Natural killer cell (primary cell): Measurements from ENCODE around the gene PTPRN2. TPM values are rescaled to one million over a fixed set of nuclear protein-coding genes. Genes with fewer than 3 reads are reported as not detected.

ENCODE experiments used
- ATAC-seq, 3 donors: fragments of 150-1000 bp in 2 of 3; fragments of 200-7000 bp in 1 of 3; cut with Tn5 transposase; 1 replicate in 1 of 3; 2 replicates in 2 of 3; pipeline ENCODE4 v1.10.0; 2021; ENCODE audit warnings: mild to moderate bottlenecking in 2 of 3, moderate library complexity in 2 of 3
- DNase-seq, 2 donors: peaks; one replicate each; pipeline versions ENCODE4 v3.0.0 to v3.0.0-alpha.2; 2013 to 2021; ENCODE audit warnings: mixed read lengths in 1 of 2
- H3K27ac ChIP-seq: one replicate; pipeline ENCODE4 v1.5.1; 2013; ENCODE audit warnings: mild to moderate bottlenecking, low read length
- H3K27me3 ChIP-seq: one replicate; pipeline ENCODE4 v1.6.1; 2013; ENCODE audit warnings: low read length; ENCODE audit not compliant: control insufficient read depth, insufficient read depth
- H3K36me3 ChIP-seq: one replicate; pipeline ENCODE4 v1.6.1; 2013; ENCODE audit warnings: low read length; ENCODE audit not compliant: control insufficient read depth, insufficient read depth
- H3K4me1 ChIP-seq: one replicate; pipeline ENCODE4 v1.6.1; 2013; ENCODE audit warnings: low read length; ENCODE audit not compliant: control insufficient read depth, insufficient read depth
- H3K4me3 ChIP-seq: one replicate; pipeline ENCODE4 v1.5.1; 2013; ENCODE audit warnings: low read length
- H3K9me3 ChIP-seq: one replicate; pipeline ENCODE4 v1.6.1; 2013; ENCODE audit warnings: low read length; ENCODE audit not compliant: control insufficient read depth, insufficient read depth
- H3K27ac Mint-ChIP-seq, 2 donors: one replicate each; pipeline ENCODE4 v1.8.0; 2022; ENCODE audit warnings: mild to moderate bottlenecking in 2 of 2, mixed read lengths in 2 of 2, moderate library complexity in 1 of 2
- H3K27me3 Mint-ChIP-seq, 2 donors: one replicate each; pipeline ENCODE4 v1.8.0; 2022; ENCODE audit warnings: low read depth in 2 of 2, mixed read lengths in 2 of 2
- H3K36me3 Mint-ChIP-seq: one replicate; pipeline ENCODE4 v1.8.0; 2022; ENCODE audit warnings: mixed read lengths
- H3K4me1 Mint-ChIP-seq, 2 donors: one replicate each; pipeline ENCODE4 v1.8.0; 2022; ENCODE audit warnings: mixed read lengths in 2 of 2
- H3K4me3 Mint-ChIP-seq: one replicate; pipeline ENCODE4 v1.8.0; 2022; ENCODE audit warnings: mild to moderate bottlenecking, moderate library complexity, mixed read lengths
- H3K9me3 Mint-ChIP-seq, 2 donors: one replicate each; pipeline ENCODE4 v1.8.0; 2022; ENCODE audit warnings: mixed read lengths in 2 of 2
- CTCF ChIP-seq: fragments of 200-600 bp; IDR thresholded peaks from one replicate; pipeline ENCODE4 v1.8.0; 2022; ENCODE audit warnings: antibody characterized with exemption
- WGBS: methylation state at CpG from one replicate; pipeline ENCODE4 v1.1.7; 2013; ENCODE audit warnings: missing lambda C conversion rate; ENCODE audit not compliant: insufficient coverage; 5-methylcytosine and 5-hydroxymethylcytosine counted together
- intact Hi-C: fragments of 100-400 bp; cut with micrococcal nuclease; formaldehyde crosslinking; loops from one replicate; pipeline ENCODE4 v1.14.2; 2022
- total RNA-seq, 4 donors: library from RNA; stranded (reverse); fragments of 120-200 nt in 1 of 4; gene quantifications; one replicate each; pipeline versions ENCODE4 v1.2.3 to v1.2.4, GENCODE V29; 2013 to 2022

The PTPRN2 gene
- total RNA-seq, 3 donors from 2014 or later (not counting 1 experiment from before 2014, with no cell fraction given): 1.3 to 2.5 (median 1.9) TPM

GRCh38 chr7:158084555-158084954, 503.1 kb downstream of the PTPRN2 start:
- no peaks in the 10 kb centered on the region for H3K36me3 Mint-ChIP-seq

GRCh38 chr7:158083526-158084310, 503.9 kb downstream of the PTPRN2 start:
- Histone ChIP-seq H3K36me3 (no peaks in the 10 kb centered on the region), H3K27ac (no peak overlapping the region), H3K9me3 (peaks cover 3% of the 10 kb centered on the region), H3K4me1 (no peaks in the 10 kb centered on the region), H3K27me3 (no peaks in the 10 kb centered on the region), H3K4me3 (no peak overlapping the region)
- WGBS: 89% methylated on average over 25 of the region's 28 CpGs
- TF ChIP-seq CTCF: no peak
- DNase-seq (no peak), ATAC-seq (no peak)
- intact Hi-C loops: no loop called here
- peaks cover 0 to 4% of the 10 kb centered on the region in 2 donors for H3K4me1 Mint-ChIP-seq
- H3K27ac Mint-ChIP-seq: no peak overlapping the region
- peaks cover 3 to 5% of the 10 kb centered on the region in 2 donors for H3K9me3 Mint-ChIP-seq
- no peak overlapping the region for H3K4me3 Mint-ChIP-seq
- H3K36me3 Mint-ChIP-seq: no peaks in the 10 kb centered on the region
- H3K27me3 Mint-ChIP-seq: no peaks in the 10 kb centered on the region

More at GRCh38 chr7:158084555-158084954, 503.1 kb downstream of the PTPRN2 start:
- Histone ChIP-seq H3K27ac (no peak overlapping the region), H3K9me3 (peaks cover 3% of the 10 kb centered on the region), H3K27me3 (no peaks in the 10 kb centered on the region), H3K4me1 (no peaks in the 10 kb centered on the region), H3K4me3 (no peak overlapping the region), H3K36me3 (no peaks in the 10 kb centered on the region)
- no peaks in the 10 kb centered on the region for H3K27me3 Mint-ChIP-seq
- H3K27ac Mint-ChIP-seq: no peak overlapping the region
- ATAC-seq (no peak), DNase-seq (no peak)
- intact Hi-C loops: no loop called here
- H3K4me3 Mint-ChIP-seq: no peak overlapping the region
- TF ChIP-seq CTCF: no peak
- H3K9me3 Mint-ChIP-seq: peaks cover 5% of the 10 kb centered on the region in 2 donors
- H3K4me1 Mint-ChIP-seq: peaks cover 0 to 4% of the 10 kb centered on the region in 2 donors
- WGBS: 95% methylated on average over 18 of the region's 18 CpGs

GRCh38 chr7:158082761-158083160, 504.9 kb downstream of the PTPRN2 start:
- H3K9me3 ChIP-seq: peaks cover 3% of the 10 kb centered on the region
- no peak overlapping the region for H3K4me3 ChIP-seq
- no peak overlapping the region for H3K27ac ChIP-seq
- no peak for ATAC-seq
- H3K36me3 ChIP-seq: no peaks in the 10 kb centered on the region
- Mint-ChIP-seq H3K4me1 (peaks cover 0 to 4% of the 10 kb centered on the region in 2 donors), H3K36me3 (no peaks in the 10 kb centered on the region), H3K27me3 (no peaks in the 10 kb centered on the region), H3K4me3 (no peak overlapping the region), H3K27ac (no peak overlapping the region), H3K9me3 (peaks cover 3 to 5% of the 10 kb centered on the region in 2 donors)
- H3K4me1 ChIP-seq: no peaks in the 10 kb centered on the region
- no peaks in the 10 kb centered on the region for H3K27me3 ChIP-seq
- 88% methylated on average over 8 of the region's 8 CpGs for WGBS
- no peak for DNase-seq
- intact Hi-C loops: no loop called here
- TF ChIP-seq CTCF: no peak
